K562 (cell line): Measurements from ENCODE around the gene TMCC2. TPM values are rescaled to one million over a fixed set of nuclear protein-coding genes. Genes with fewer than 3 reads are reported as not detected.

ENCODE experiments used
- HSF4 ChIP-seq: fragments of 250-450 bp; sonication (Bioruptor Pico); IDR thresholded peaks from 2 replicates; pipeline ENCODE4 v2.1.2; 2022; ENCODE audit warnings: mild to moderate bottlenecking, moderate library complexity, borderline replicate concordance
- IFI16 ChIP-seq: fragments of 250-450 bp; sonication (Bioruptor Pico); IDR thresholded peaks from 2 replicates; pipeline ENCODE4 v2.1.2; 2022; ENCODE audit warnings: mild to moderate bottlenecking, inconsistent platforms
- L3MBTL2 ChIP-seq: fragments of 450-650 bp; IDR thresholded peaks from 2 replicates; pipeline ENCODE4 v1.6.1; 2016; ENCODE audit warnings: mild to moderate bottlenecking, moderate library complexity
- MECOM ChIP-seq: fragments of 250-450 bp; sonication (Bioruptor Pico); IDR thresholded peaks from 2 replicates; pipeline ENCODE4 v1.8.0; 2022; ENCODE audit warnings: inconsistent platforms
- NFIX ChIP-seq: fragments of 250-450 bp; sonication (Bioruptor Pico); IDR thresholded peaks from 2 replicates; pipeline ENCODE4 v1.4.0; 2020; ENCODE audit warnings: low read depth, mild to moderate bottlenecking, moderate library complexity
- PHTF2 ChIP-seq: fragments of 250-450 bp; sonication (Bioruptor Pico); IDR thresholded peaks from 2 replicates; pipeline ENCODE4 v1.5.0; 2021; ENCODE audit warnings: mild to moderate bottlenecking
- SIN3B ChIP-seq: fragments of 450-650 bp; IDR thresholded peaks from 2 replicates; pipeline ENCODE4 v1.6.1; 2017; ENCODE audit warnings: low read depth, mild to moderate bottlenecking, moderate library complexity
- STAT5A ChIP-seq: IDR thresholded peaks from 2 replicates; pipeline ENCODE4 v1.6.1; 2012; ENCODE audit warnings: low read length, inconsistent platforms, borderline replicate concordance
- ZBTB11 ChIP-seq, 3 experiments: fragments of 200-800 bp in 1 of 3; fragments of 250-450 bp in 1 of 3; fragments of 450-650 bp in 1 of 3; sonication (Bioruptor Pico) in 1 of 3; sonication (Bioruptor generic) in 1 of 3; formaldehyde crosslinking in 1 of 3; IDR thresholded peaks; 2 replicates each; pipeline versions ENCODE4 v1.6.1 to v1.8.0; 2016 to 2022; ENCODE audit warnings: mild to moderate bottlenecking in 2 of 3, missing genetic modification characterization in 2 of 3, missing compliant biosample characterization in 1 of 3, moderate library complexity in 1 of 3
- ZNF124 ChIP-seq: sonication (generic); formaldehyde crosslinking; IDR thresholded peaks from 2 replicates; pipeline ENCODE4 v1.8.1; 2022; ENCODE audit warnings: missing genetic modification reagents
- ZNF140 ChIP-seq: fragments of 250-450 bp; sonication (Bioruptor Pico); IDR thresholded peaks from 2 replicates; pipeline ENCODE4 v1.8.0; 2021; ENCODE audit warnings: moderate library complexity, mild to moderate bottlenecking, inconsistent platforms
- ZNF253 ChIP-seq: fragments of 250-450 bp; sonication (Bioruptor Pico); conservative IDR thresholded peaks from 2 replicates; pipeline ENCODE4 v1.6.1; 2021; ENCODE audit warnings: mild to moderate bottlenecking
- ZNF311 ChIP-seq: fragments of 250-450 bp; sonication (Bioruptor Pico); IDR thresholded peaks from 2 replicates; pipeline ENCODE4 v1.4.0; 2020; ENCODE audit warnings: mild to moderate bottlenecking, moderate library complexity
- ZNF407 ChIP-seq: fragments of 450-650 bp; IDR thresholded peaks from 2 replicates; pipeline ENCODE4 v1.6.1; 2016; ENCODE audit warnings: low read depth
- polyA plus RNA-seq, 8 experiments: library from polyadenylated mRNA; depleted of rRNA in 4 of 8; stranded (reverse) in 5 of 8; unstranded in 3 of 8; fragments of >200 nt; fragmentation: Nextera tagmentation in 2 of 8; fragmentation: Illumina TruSeq in 1 of 8; extraction: Ambion mirVana in 2 of 8; extraction: Trizol in 1 of 8; gene quantifications; 2 replicates each; pipeline versions ENCODE4 v1.2.1 to v1.2.3, GENCODE V29; 2011 to 2014; ENCODE audit warnings: inconsistent platforms in 1 of 8, missing spikeins in 1 of 8
- total RNA-seq, 7 experiments: library from RNA; depleted of rRNA in 6 of 7; stranded (reverse); fragments of >200 nt in 6 of 7; fragmentation: Illumina TruSeq in 2 of 7; extraction: Trizol in 2 of 7; gene quantifications; 2 replicates each; pipeline versions ENCODE4 v1.2.1 to v1.2.3, GENCODE V29; 2011 to 2021; ENCODE audit warnings: low replicate concordance in 1 of 7

TMCC2 gene
- total and polyA plus RNA-seq, 9 of the 15 experiments (the other 6 are each of a cell fraction or from before 2014, with no cell fraction given) = 0.06 to 1.8 (median 0.98) TPM

- peak in 1 of 3 experiments; percentile 88; a peak in 2 of 6 replicates for TF ChIP-seq ZBTB11 (CRISPR knock-in tag; IDR thresholded peaks at IDR 0.05)
- no peak for TF ChIP-seq SIN3B
- no peak for TF ChIP-seq IFI16 (CRISPR knock-in tag)
- no peak for TF ChIP-seq MECOM (CRISPR knock-in tag)
- TF ChIP-seq HSF4 (CRISPR knock-in tag) = no peak
- TF ChIP-seq ZNF311 (CRISPR knock-in tag) = no peak
- no peak for TF ChIP-seq ZNF124 (CRISPR knock-in tag)
- no peak for TF ChIP-seq ZNF253 (CRISPR knock-in tag)
- no peak for TF ChIP-seq ZNF140 (CRISPR knock-in tag)
- TF ChIP-seq L3MBTL2 = peak; percentile 91
- no peak for TF ChIP-seq ZNF407
- TF ChIP-seq NFIX (CRISPR knock-in tag) = no peak
- TF ChIP-seq STAT5A = peak; percentile 86
- TF ChIP-seq PHTF2 (CRISPR knock-in tag) = no peak
Measured at GRCh38 chr1:205255941-205256780, 28.4 kb downstream of the TMCC2 start (continued).
